ENCODE data around the gene JOSD1. TPM values are rescaled to one million over a fixed set of nuclear protein-coding genes. Genes with fewer than 3 reads are reported as not detected.

JOSD1 gene
- total and polyA plus RNA-seq, 7 experiments from 2014 or later = 7.4 to 175 (median 65.7) TPM

GRCh38 chr22:38705235-38706100, 4.7 kb upstream of the JOSD1 start, which contains the start of gene GTPBP1:
Gene GTPBP1 (plus strand): TSS chr22:38705944. CDS start chr22:38705956, 12 bp downstream.
- Histone ChIP-seq H3K27me3 (ENCODE audit: control insufficient read depth in 2 of 2, insufficient read depth in 2 of 2, low read length in 2 of 2) (no peaks in the 10 kb centered on the region), H3K27ac (ENCODE audit: low read depth, low read length) (peak within 1 kb of the TSS; percentile 90), H3K9me3 (ENCODE audit: control insufficient read depth in 2 of 3, low read length in 3 of 3) (no peaks in the 10 kb centered on the region), H3K4me1 (ENCODE audit: control insufficient read depth in 2 of 2, insufficient read depth in 2 of 2, low read length in 2 of 2) (peaks cover 36 to 42% of the 10 kb centered on the region in 2 donors), H3K4me3 (ENCODE audit: low read length) (peak within 1 kb of the TSS; percentile 80), H3K36me3 (ENCODE audit: control insufficient read depth in 2 of 3, insufficient read depth in 3 of 3, low read length in 3 of 3) (peaks cover 0 to 15% (median 0%) of the 10 kb centered on the region in 3 experiments)
- intact Hi-C loops (cut with micrococcal nuclease) = loop anchor here (1.0 to 10.0 kb wide), 19 partner anchors 19 to 697 kb away; partner anchors contain the start of genes CBY1 (in 2 of the 2), FAM227A (in 2 of the 2), TOMM22 (in 2 of the 2) and APOBEC3B (in 1 of the 2)
- Mint-ChIP-seq H3K4me1 (peaks cover 36 to 60% (median 59%) of the 10 kb centered on the region in 7 donors), H3K36me3 (peaks cover 0 to 9% (median 4%) of the 10 kb centered on the region in 5 donors), H3K4me3 (peak within 1 kb of the TSS; percentile 71 to 98 (median 93)), H3K9me3 (no peaks in the 10 kb centered on the region), H3K27me3 (no peaks in the 10 kb centered on the region), H3K27ac (peak within 1 kb of the TSS; percentile 80 to 99 (median 98))
- CTCF ChIA-PET = interaction anchor here (0.5 to 1.0 kb wide), 3 partner anchors 8 to 63 kb away, joined by 4 to 8 read pairs (median 7); partner anchors contain the start of gene TOMM22
- DNase-seq (peak; percentile 76 to 100 (median 99)), ATAC-seq (peak; percentile 85)
- POLR2A ChIA-PET = interaction anchor here (0.7 to 4.1 kb wide), 17 partner anchors 9 to 1339 kb away, joined by 3 to 64 read pairs (median 5); partner anchors contain the start of genes CBY1, FAM227A, SUN2 and TOMM22

DNA sequence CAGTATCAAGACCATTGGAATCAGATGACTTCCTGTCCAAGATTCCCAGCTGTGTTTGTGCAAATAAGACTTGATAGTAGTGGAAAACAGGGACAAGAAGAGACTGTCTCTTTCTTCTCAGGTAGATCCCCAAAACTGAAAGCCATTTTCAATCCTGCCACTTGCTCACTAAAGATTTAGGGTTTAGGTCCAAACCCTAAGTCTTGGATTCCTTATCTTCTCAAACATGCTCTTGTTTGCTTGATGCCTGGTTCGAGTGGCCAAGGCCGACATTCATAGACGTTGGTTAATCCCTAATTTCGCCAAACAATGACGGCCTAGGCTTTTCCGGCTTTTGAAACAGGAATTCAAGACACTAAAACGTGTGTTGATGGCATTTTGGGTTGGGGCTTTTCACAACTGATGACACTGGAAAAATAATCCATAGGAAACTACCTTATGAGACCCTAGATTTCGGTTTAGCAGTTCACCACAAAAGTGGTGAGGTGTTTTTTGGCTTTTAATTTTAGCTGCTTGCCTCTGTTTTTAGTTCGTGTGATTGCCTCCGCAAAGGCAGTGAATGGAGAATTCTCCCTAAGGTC, 4.0 kb upstream of the JOSD1 start:
- H3K27me3 ChIP-seq (ENCODE audit: control insufficient read depth in 2 of 2, insufficient read depth in 2 of 2, low read length in 2 of 2) = no peaks in the 10 kb centered on the region
- CTCF ChIA-PET = interaction anchor here (1.0 kb wide), 1 partner anchor 63 kb away, joined by 7 read pairs; no protein-coding TSS in a partner anchor
- H3K4me3 ChIP-seq (ENCODE audit: low read length) = peak overlapping the region; percentile 64
- no peaks in the 10 kb centered on the region for H3K9me3 ChIP-seq (ENCODE audit: control insufficient read depth in 2 of 3, low read length in 3 of 3)
- peaks cover 0 to 8% (median 0%) of the 10 kb centered on the region in 3 experiments for H3K36me3 ChIP-seq (ENCODE audit: control insufficient read depth in 2 of 3, insufficient read depth in 3 of 3, low read length in 3 of 3)
- Mint-ChIP-seq H3K27me3 (no peaks in the 10 kb centered on the region), H3K36me3 (peaks cover 0 to 8% (median 4%) of the 10 kb centered on the region in 5 donors), H3K4me3 (peak overlapping the region; percentile 71 to 95 (median 89)), H3K9me3 (no peaks in the 10 kb centered on the region), H3K27ac (peak overlapping the region; percentile 66 to 99 (median 98)), H3K4me1 (peaks cover 38 to 60% (median 57%) of the 10 kb centered on the region in 7 donors)
- peak overlapping the region; percentile 70 for H3K27ac ChIP-seq (ENCODE audit: low read depth, low read length)
- DNase-seq = no peak
- peaks cover 40 to 42% of the 10 kb centered on the region in 2 donors for H3K4me1 ChIP-seq (ENCODE audit: control insufficient read depth in 2 of 2, insufficient read depth in 2 of 2, low read length in 2 of 2)
- ATAC-seq = no peak
- POLR2A ChIA-PET = interaction anchor here (0.6 to 4.1 kb wide), 9 partner anchors 10 to 94 kb away, joined by 3 to 64 read pairs (median 6); partner anchors contain the start of gene SUN2
- intact Hi-C loops (cut with micrococcal nuclease) = loop anchor here (1.0 to 10.0 kb wide), 20 partner anchors 20 to 1097 kb away; partner anchors contain the start of genes CBY1 (in 2 of the 2), FAM227A (in 2 of the 2), TOMM22 (in 2 of the 2) and APOBEC3B (in 1 of the 2)

DNA sequence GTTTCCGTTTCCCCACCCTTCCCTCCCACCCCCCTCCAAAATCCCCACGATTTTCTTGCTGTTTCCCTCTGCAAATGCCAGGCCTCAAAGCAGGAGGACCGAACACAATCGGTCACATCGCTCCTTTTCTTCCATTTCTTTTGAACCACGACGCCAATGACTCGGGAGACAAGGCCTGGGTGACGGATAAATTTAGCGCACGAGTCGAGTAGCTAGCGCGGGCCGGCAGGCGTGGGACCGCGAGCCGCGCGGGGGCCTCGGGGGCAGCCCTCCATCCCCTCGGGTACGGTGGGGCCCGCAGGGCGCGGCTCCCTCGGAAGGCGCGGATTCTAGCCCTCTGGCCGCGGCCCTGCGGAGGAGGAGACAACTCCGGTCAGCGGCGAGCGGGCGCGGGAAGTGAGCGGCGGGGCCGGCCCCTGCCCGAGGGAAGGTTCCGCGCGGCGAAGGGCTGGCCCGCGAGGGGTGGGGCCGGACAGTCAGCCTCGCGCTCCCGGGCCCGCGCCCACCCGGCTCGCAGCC, 414 bp downstream of the JOSD1 start:
- Mint-ChIP-seq H3K4me3 (peak overlapping the region; percentile 89 to 98 (median 92)), H3K4me1 (peaks cover 34 to 63% (median 59%) of the 10 kb centered on the region in 7 donors), H3K9me3 (no peaks in the 10 kb centered on the region), H3K27me3 (no peaks in the 10 kb centered on the region), H3K36me3 (peaks cover 0 to 25% (median 0%) of the 10 kb centered on the region in 5 donors), H3K27ac (peak overlapping the region; percentile 78 to 100 (median 99))
- ATAC-seq (no peak), DNase-seq (peak in 4 of 9 donors; percentile 30 to 41 (median 39))
- Histone ChIP-seq H3K9me3 (ENCODE audit: control insufficient read depth in 2 of 3, low read length in 3 of 3) (no peaks in the 10 kb centered on the region), H3K27ac (ENCODE audit: low read depth, low read length) (peak overlapping the region; percentile 100), H3K4me1 (ENCODE audit: control insufficient read depth in 2 of 2, insufficient read depth in 2 of 2, low read length in 2 of 2) (peaks cover 38 to 47% of the 10 kb centered on the region in 2 donors), H3K27me3 (ENCODE audit: control insufficient read depth in 2 of 2, insufficient read depth in 2 of 2, low read length in 2 of 2) (no peaks in the 10 kb centered on the region), H3K4me3 (ENCODE audit: low read length) (peak overlapping the region; percentile 62), H3K36me3 (ENCODE audit: control insufficient read depth in 2 of 3, insufficient read depth in 3 of 3, low read length in 3 of 3) (no peaks in the 10 kb centered on the region)
- intact Hi-C loops (cut with micrococcal nuclease) = loop anchor here (1.0 to 10.0 kb wide), 9 partner anchors 19 to 1093 kb away; partner anchors contain the start of genes CBX7 (in 2 of the 2), APOBEC3B (in 1 of the 2), CBY1 (in 1 of the 2) and FAM227A (in 1 of the 2)
- CTCF ChIA-PET = interaction anchor here (4.1 kb wide), 1 partner anchor 18 kb away, joined by 22 read pairs; the partner anchor contains the start of gene TOMM22
- POLR2A ChIA-PET = interaction anchor here (0.6 to 4.4 kb wide), 6 partner anchors 19 to 1417 kb away, joined by 3 to 32 read pairs (median 3); partner anchors contain the start of genes CBY1, FAM227A and TOMM22

DNA sequence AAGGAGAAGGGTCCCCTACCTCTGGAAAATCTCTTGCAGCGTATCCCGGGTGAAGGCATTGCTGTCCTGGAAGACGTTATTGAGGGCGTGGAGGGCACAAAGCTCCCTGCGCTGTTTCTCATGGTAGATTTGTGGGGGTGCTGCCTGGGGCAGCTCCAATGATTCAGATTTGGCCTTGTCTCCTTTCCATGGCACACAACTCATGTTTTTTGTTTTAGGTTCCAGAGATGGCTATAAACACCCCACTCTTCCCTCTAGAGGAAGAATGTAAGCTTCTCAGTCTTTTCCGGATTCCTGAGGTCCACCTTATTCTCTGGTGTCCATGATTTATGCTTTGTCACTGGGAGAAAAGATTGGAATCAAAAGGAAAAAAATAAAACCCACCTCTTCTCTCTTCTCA, 959 bp downstream of the JOSD1 start:
- Histone ChIP-seq H3K27ac (ENCODE audit: low read depth, low read length) (peak overlapping the region; percentile 100), H3K4me1 (ENCODE audit: control insufficient read depth in 2 of 2, insufficient read depth in 2 of 2, low read length in 2 of 2) (peaks cover 35 to 42% of the 10 kb centered on the region in 2 donors), H3K36me3 (ENCODE audit: control insufficient read depth in 2 of 3, insufficient read depth in 3 of 3, low read length in 3 of 3) (no peaks in the 10 kb centered on the region), H3K27me3 (ENCODE audit: control insufficient read depth in 2 of 2, insufficient read depth in 2 of 2, low read length in 2 of 2) (no peaks in the 10 kb centered on the region), H3K4me3 (ENCODE audit: low read length) (peak overlapping the region; percentile 62), H3K9me3 (ENCODE audit: control insufficient read depth in 2 of 3, low read length in 3 of 3) (no peaks in the 10 kb centered on the region)
- ChIA-PET POLR2A (interaction anchor here (0.6 to 4.4 kb wide), 9 partner anchors 9 to 1417 kb away, joined by 3 to 32 read pairs (median 4); partner anchors contain the start of genes CBY1, FAM227A and TOMM22), CTCF (interaction anchor here (1.8 to 4.1 kb wide), 3 partner anchors 18 to 68 kb away, joined by 6 to 22 read pairs (median 9); partner anchors contain the start of gene TOMM22)
- peaks cover 0 to 26% (median 1%) of the 10 kb centered on the region in 5 donors for H3K36me3 Mint-ChIP-seq
- peaks cover 34 to 63% (median 58%) of the 10 kb centered on the region in 7 donors for H3K4me1 Mint-ChIP-seq
- no peak for ATAC-seq
- DNase-seq = peak in 2 of 9 donors; percentile 20 to 21
- no peaks in the 10 kb centered on the region for H3K27me3 Mint-ChIP-seq
- H3K4me3 Mint-ChIP-seq = peak overlapping the region; percentile 89 to 97 (median 92)
- peak overlapping the region; percentile 78 to 100 (median 99) for H3K27ac Mint-ChIP-seq
- intact Hi-C loops (cut with micrococcal nuclease) = loop anchor here (1.0 to 10.0 kb wide), 10 partner anchors 18 to 1092 kb away; partner anchors contain the start of genes CBX7 (in 2 of the 2), APOBEC3B (in 1 of the 2), CBY1 (in 1 of the 2) and DDX17 (in 1 of the 2)
- H3K9me3 Mint-ChIP-seq = no peaks in the 10 kb centered on the region

- Histone ChIP-seq H3K9me3 (ENCODE audit: control insufficient read depth in 2 of 3, low read length in 3 of 3) (no peaks in the 10 kb centered on the region), H3K27ac (ENCODE audit: low read depth, low read length) (peak overlapping the region; percentile 100), H3K36me3 (ENCODE audit: control insufficient read depth in 2 of 3, insufficient read depth in 3 of 3, low read length in 3 of 3) (no peaks in the 10 kb centered on the region), H3K4me1 (ENCODE audit: control insufficient read depth in 2 of 2, insufficient read depth in 2 of 2, low read length in 2 of 2) (peaks cover 31 to 38% of the 10 kb centered on the region in 2 donors), H3K4me3 (ENCODE audit: low read length) (peak overlapping the region; percentile 62), H3K27me3 (ENCODE audit: control insufficient read depth in 2 of 2, insufficient read depth in 2 of 2, low read length in 2 of 2) (no peaks in the 10 kb centered on the region)
- CTCF ChIA-PET = interaction anchor here (1.8 to 4.1 kb wide), 3 partner anchors 17 to 69 kb away, joined by 6 to 22 read pairs (median 9); partner anchors contain the start of gene TOMM22
- POLR2A ChIA-PET = interaction anchor here (0.6 to 4.4 kb wide), 9 partner anchors 8 to 1860 kb away, joined by 3 to 32 read pairs (median 4); partner anchors contain the start of genes CBY1, FAM227A and TOMM22
- peak in 1 of 9 donors; percentile 16 for DNase-seq
- peaks cover 34 to 66% (median 59%) of the 10 kb centered on the region in 7 donors for H3K4me1 Mint-ChIP-seq
- H3K9me3 Mint-ChIP-seq = no peaks in the 10 kb centered on the region
- peaks cover 0 to 28% (median 3%) of the 10 kb centered on the region in 5 donors for H3K36me3 Mint-ChIP-seq
- intact Hi-C loops (cut with micrococcal nuclease) = loop anchor here in 1 of 2 donors (5.0 kb wide), 1 partner anchor 192 kb away; the partner anchor contains the start of gene DDX17
- H3K27ac Mint-ChIP-seq = peak overlapping the region; percentile 78 to 100 (median 99)
- H3K4me3 Mint-ChIP-seq = peak overlapping the region; percentile 89 to 97 (median 92)
- no peak for ATAC-seq
- no peaks in the 10 kb centered on the region for H3K27me3 Mint-ChIP-seq
Measured at GRCh38 chr22:38699143-38699542, 1.6 kb downstream of the JOSD1 start.

Data from naive thymus-derived CD4-positive, alpha-beta T cell (primary cell).